ENCODE data around the gene C9orf57. TPM values are rescaled to one million over a fixed set of nuclear protein-coding genes. Genes with fewer than 3 reads are reported as not detected.

The C9orf57 gene
- total and polyA plus RNA-seq, 9 of the 15 experiments (the other 6 are each of a cell fraction or from before 2014, with no cell fraction given), result not detected

- TF ChIP-seq CXXC5 (CRISPR knock-in tag; IDR thresholded peaks at IDR 0.05) (no peak), HCFC1 (IDR thresholded peaks at IDR 0.05; ENCODE audit: low read depth, low read length) (no peak), FOXP1 (CRISPR knock-in tag; IDR thresholded peaks at IDR 0.05) (no peak), ZZZ3 (IDR thresholded peaks at IDR 0.05) (no peak), KLF13 (tag; IDR thresholded peaks at IDR 0.05; ENCODE audit: borderline replicate concordance, low read depth) (no peak)
These were observed 20.9 kb downstream of the C9orf57 start (continued) for GRCh38 chr9:72039532-72039931.

GRCh38 chr9:72038890-72039410 lies 21.5 kb downstream of the C9orf57 start:
- H3K36me3 ChIP-seq (ENCODE audit: control insufficient read depth, insufficient read depth, low read length), result no peaks in the 10 kb centered on the region
- WGBS (ENCODE audit: insufficient coverage, low coverage, missing lambda C conversion rate), result 10% methylated on average over 10 of the region's 13 CpGs
- no peak overlapping the region for H3K9ac ChIP-seq (ENCODE audit: insufficient read depth in 1 of 2, low read depth in 2 of 2, low read length in 2 of 2)
- ChIA-PET CTCF (ENCODE audit: low intra/inter-chr PET ratio) (interaction anchor here (0.8 to 2.0 kb wide), 2 partner anchors 233 to 784 kb away, joined by 3 to 15 read pairs; no protein-coding TSS in a partner anchor), POLR2A (interaction anchor here (0.6 to 1.0 kb wide), 3 partner anchors 14 to 33 kb away, joined by 3 to 4 read pairs (median 4); no protein-coding TSS in a partner anchor)
- in situ Hi-C loops (cut with MboI), result loop anchor here (5.0 to 10.0 kb wide), 4 partner anchors 233 to 786 kb away; no protein-coding TSS in a partner anchor
- H4K20me1 ChIP-seq (replicated peaks; ENCODE audit: control insufficient read depth, insufficient read depth, low read length), result no peaks in the 10 kb centered on the region
- H3K4me3 ChIP-seq, result no peak overlapping the region
- H3K4me2 ChIP-seq (ENCODE audit: insufficient read depth, low read length), result no peak overlapping the region
- intact Hi-C loops (cut with micrococcal nuclease), result loop anchor here (1.0 to 5.0 kb wide), 4 partner anchors 163 to 783 kb away; no protein-coding TSS in a partner anchor
- BruUV-seq (replicated peaks), result no TSS peak
- H3K27me3 ChIP-seq (ENCODE audit: control insufficient read depth in 2 of 2, insufficient read depth in 2 of 2, low read length in 2 of 2), result peaks cover 0 to 14% of the 10 kb centered on the region in 2 experiments; a peak in 4 of 5 replicates
- no peaks in the 10 kb centered on the region for H3K4me1 ChIP-seq (replicated peaks in 1 of 2; ENCODE audit: control insufficient read depth in 2 of 2, insufficient read depth in 2 of 2, low read length in 2 of 2)
- H3K27ac ChIP-seq (ENCODE audit: extremely low read depth, low read depth, low read length), result no peak overlapping the region
- no peaks in the 10 kb centered on the region for H3K9me1 ChIP-seq (ENCODE audit: control insufficient read depth, insufficient read depth, low read length)
- peak; percentile 59 to 73 (median 69) for DNase-seq (ENCODE audit: extremely low read depth in 1 of 4, low spot score in 3 of 4)
- no peaks in the 10 kb centered on the region for H3K9me3 ChIP-seq (replicated peaks; ENCODE audit: control insufficient read depth, insufficient read depth, low read depth, low read length)
- no peaks in the 10 kb centered on the region for H3K79me2 ChIP-seq (ENCODE audit: control insufficient read depth, insufficient read depth, low read length)
- H2AFZ ChIP-seq (ENCODE audit: low read depth, low read length), result no peak overlapping the region
- peak; percentile 88 for FAIRE-seq
- ATAC-seq, result peak; percentile 93
- TF ChIP-seq STAG1 (CRISPR knock-in tag; IDR thresholded peaks at IDR 0.05; ENCODE audit: borderline replicate concordance), result peak; percentile 82; the same call in 1 of the 2 replicates
- TF ChIP-seq RAD21 (CRISPR knock-in tag; conservative IDR thresholded peaks at IDR 0.05 in 1 of 2, IDR thresholded peaks at IDR 0.05 in 1 of 2), result peak; percentile 89 to 93
- TF ChIP-seq CTCF (IDR thresholded peaks at IDR 0.05 in 2 of 3, conservative IDR thresholded peaks at IDR 0.05 in 1 of 3; ENCODE audit: insufficient read depth in 2 of 3, low read depth in 1 of 3, low read length in 3 of 3), result peak; percentile 79 to 87 (median 86)
- no peak for TF ChIP-seq EHMT2 (IDR thresholded peaks at IDR 0.05)
- TF ChIP-seq TFAP4 (CRISPR knock-in tag; IDR thresholded peaks at IDR 0.05; ENCODE audit: borderline replicate concordance), result 0 out of 2 replicates have a peak, but pooled peaks have one; percentile 15
- TF ChIP-seq NR0B1 (IDR thresholded peaks at IDR 0.05; ENCODE audit: partially characterized antibody), result no peak
- peak; percentile 90 for TF ChIP-seq SMC3 (conservative IDR thresholded peaks at IDR 0.05; ENCODE audit: insufficient read depth, low read depth, low read length)
- no peak for TF ChIP-seq SAFB2 (IDR thresholded peaks at IDR 0.05; ENCODE audit: borderline replicate concordance, low read depth, low read length, severe bottlenecking)
- TF ChIP-seq ZNF224 (CRISPR knock-in tag; IDR thresholded peaks at IDR 0.05), result no peak

Measured in K562 (cell line).